Activated CD8-positive, alpha-beta memory T cell treated with anti-CD3 and anti-CD28 coated beads, Interleukin-2, amount 50 U/mL, for 4 hours (primary cell): Measurements from ENCODE around the gene DYRK1B.
A peak's percentile ranks its signal among the peaks of the same experiment; 100 is the strongest.
"Not testable (repeated sequence)": the region's sequence is repeated elsewhere in the genome, so short reads cannot be mapped to it uniquely, and the experiment has no call there.

Experiments
- DNase-seq: peaks from one replicate; pipeline ENCODE4 v3.0.0-alpha.2; 2020

The DYRK1B gene

GRCh38 chr19:39829702-39830275, 4.2 kb downstream of the DYRK1B start:
- no peak for DNase-seq

- DNase-seq, result no peak
Measured at GRCh38 chr19:39828654-39829032, 5.3 kb downstream of the DYRK1B start.

GRCh38 chr19:39828015-39828653, 5.8 kb downstream of the DYRK1B start:
- no peak for DNase-seq

DNA sequence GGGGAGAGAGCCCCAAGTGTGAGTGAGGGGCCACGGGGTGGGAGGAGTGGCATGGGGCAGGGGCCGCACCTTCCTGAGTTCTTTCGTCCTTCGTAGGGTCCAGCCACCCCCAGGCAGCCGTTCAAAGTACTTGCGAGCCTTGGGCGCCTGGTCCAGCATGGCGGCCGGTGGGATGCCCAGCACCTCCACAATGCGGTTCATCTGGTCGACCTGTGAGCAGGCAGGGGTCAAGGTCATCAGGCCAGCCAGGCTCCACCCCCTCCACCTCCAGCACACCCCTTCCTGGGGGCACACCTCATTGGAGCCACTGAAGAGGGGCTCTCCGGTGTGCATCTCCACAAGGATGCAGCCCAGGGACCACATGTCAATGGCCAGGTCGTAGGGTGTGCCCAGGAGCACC, 6.7 kb downstream of the DYRK1B start:
- DNase-seq, result no peak

DNA sequence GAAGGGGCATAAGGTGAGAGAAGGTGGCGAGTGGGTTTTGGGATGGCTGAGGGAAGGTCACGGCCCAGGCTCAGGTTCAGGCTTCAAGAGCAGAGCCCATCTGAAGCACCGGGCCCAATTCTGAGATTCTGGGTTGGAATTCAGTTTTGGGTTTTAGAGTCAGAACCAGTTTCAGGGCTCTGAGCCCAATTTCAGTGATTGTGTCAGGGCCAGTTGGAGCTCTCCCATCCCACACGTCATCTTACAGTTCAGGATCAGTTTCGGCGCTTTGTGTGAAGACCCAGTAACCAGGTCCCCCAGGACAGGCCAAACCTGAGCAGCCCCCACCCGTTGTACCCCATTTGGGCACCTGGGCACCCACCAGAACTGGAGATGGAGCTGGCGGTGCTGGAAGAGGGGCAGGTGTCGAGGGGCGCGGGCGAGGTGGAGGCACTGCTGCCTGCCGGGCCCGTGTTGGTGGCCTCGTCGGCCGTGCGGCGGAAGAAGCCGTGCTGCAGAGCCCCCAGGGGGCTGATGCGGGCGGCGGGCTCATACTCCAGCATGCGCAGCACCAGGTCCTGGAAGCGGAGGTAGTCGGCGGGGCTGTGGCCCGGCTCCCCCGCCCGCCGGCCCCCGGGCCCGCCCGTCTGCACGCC, 7.5 kb downstream of the DYRK1B start:
- no peak for DNase-seq

GRCh38 chr19:39825531-39826076, 8.4 kb downstream of the DYRK1B start:
- no peak for DNase-seq

GRCh38 chr19:39825093-39825463, 8.9 kb downstream of the DYRK1B start:
- DNase-seq, result no peak

DNA sequence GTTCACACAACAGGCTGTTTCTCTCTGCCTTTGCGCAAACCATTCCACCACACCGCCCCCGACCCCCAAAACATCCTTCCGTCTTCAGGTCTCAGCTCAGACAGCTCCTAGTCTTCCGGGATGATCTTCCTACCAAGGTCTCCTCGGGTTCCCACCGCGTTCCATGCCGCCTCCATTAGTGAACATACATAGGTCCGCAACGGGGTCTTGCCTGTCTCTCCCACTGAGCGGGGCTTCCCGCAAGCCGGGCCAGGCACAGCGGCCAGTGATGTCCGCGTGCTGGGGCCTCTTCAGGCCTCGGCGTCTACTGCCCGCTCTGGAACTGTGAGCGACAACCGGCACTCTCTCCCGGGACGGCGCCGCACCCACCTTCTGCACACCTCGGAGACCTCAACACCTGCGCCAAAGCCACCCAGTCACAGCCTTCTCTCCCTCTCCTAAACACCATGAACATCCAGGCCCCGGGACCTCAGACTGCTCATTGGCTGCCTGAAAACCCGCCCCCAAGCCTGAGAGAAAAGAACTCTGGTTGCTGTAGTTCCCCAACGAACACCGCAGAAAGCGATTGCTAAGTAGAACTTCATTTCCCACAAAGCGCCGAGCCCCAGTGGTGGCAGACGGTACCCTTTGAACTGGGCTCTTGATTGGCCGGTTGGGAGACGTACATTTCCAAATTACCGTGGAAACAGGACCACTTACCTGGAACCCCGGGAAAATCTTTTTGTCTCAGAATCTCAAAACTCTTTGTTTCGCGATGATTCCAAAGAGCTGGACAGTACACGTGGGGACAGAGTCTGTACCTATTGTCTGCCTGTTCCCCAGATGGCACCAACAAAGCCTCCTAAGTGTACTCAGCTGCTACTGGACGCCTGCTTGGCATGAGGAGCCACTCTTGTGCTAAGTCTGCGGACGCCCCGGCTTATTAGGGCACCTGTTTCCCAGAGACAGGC, 9.5 kb downstream of the DYRK1B start:
- peak; percentile 81 for DNase-seq

DNA sequence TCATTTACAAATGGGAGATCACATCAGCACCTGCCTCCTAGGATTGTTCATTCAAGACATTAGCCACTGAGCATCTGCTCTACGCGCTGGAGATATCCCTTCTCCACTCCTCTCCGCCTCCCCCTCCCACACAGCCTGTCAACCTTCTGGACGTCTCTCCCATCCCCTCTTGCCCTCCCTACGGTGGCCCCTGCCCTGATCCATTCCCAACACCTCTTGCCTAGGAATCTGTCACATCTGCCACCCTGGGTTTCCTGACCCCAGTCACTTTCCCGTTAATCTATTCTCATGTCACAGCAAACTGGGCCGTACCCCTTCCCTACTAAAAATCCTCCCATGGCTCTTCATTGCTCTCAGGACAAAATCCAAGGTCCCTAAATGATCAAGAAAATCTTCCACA, 10.3 kb downstream of the DYRK1B start:
- no peak for DNase-seq

- DNase-seq, result no peak
Measured at GRCh38 chr19:39820696-39821095, 13.3 kb downstream of the DYRK1B start.

DNA sequence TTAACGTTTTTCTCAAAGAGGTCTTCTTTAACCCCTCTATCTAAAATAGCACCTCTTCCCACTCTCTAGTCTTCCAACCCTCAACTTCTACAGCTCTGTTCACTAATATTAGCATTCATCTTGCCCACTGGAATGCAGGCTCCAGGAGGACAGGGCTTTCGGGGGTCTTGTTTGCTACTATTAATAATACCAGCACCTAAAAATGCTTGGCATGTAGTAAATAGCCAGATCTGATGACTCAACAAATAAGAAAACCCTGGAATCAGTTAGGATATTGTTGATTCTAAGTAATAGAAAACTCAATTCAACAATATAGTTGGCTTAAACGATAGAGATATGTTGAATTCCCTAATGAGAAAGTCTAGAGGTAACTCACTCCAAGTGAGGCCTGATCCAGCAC, 14.2 kb downstream of the DYRK1B start:
- DNase-seq, result no peak

DNA sequence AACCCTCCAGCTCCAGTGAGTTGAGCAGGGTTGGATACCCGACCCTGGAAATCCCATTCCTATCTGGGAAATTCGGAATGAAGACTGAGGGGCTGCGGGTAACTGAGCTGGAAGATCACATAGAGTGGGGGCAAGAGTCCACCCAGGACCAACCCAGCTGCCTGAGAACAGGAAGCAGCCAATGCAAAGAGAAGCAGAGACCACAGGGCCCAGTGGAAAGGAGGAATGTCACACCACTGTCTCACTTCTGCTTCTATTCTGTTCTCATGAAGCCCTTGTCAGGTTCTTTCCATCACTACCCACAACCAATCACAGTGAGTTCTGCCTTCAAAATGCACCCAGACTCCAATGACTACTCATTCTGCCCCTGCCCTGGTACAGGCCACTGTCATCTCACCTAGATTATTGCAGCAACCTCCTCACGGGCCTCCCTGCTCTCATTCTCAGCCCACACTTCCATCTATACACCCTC, 15.3 kb downstream of the DYRK1B start:
- no peak for DNase-seq

DNA sequence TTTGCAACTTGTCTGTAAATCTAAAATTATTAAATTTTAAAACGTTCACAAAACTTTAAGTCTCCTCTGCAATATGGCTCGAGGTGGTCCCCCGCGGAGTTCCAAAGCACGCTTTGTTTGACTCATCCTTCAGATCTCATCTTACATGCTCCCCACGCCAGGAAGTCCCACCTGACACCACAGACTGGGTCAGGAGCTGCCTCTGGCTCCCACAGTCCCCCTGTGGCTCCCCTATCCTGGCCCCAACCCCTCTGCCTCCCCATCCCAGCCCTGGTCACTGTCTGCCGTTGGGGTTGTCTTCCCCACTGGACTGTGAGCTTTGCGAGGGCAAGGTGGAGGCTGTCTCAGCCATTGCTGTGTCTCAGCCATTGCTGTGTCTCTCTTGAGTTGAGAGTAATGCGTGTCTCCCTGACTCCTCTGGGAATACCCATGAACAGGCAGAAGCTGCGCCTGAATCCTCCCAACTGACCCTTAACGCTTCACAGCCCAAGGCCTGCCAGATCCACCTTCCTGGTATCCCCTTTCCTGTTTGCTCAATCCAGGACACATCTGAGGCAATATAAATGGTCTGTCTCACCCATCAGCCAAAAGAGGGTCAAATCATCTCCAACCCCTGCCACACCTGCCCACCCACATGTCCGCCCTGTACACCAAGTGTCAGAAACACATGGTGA, 15.9 kb downstream of the DYRK1B start:
- DNase-seq, result no peak

- DNase-seq, result no peak
Measured at GRCh38 chr19:39816287-39817048, 17.5 kb downstream of the DYRK1B start.

- no peak for DNase-seq
Measured at GRCh38 chr19:39814595-39814994, 19.4 kb downstream of the DYRK1B start.

DNA sequence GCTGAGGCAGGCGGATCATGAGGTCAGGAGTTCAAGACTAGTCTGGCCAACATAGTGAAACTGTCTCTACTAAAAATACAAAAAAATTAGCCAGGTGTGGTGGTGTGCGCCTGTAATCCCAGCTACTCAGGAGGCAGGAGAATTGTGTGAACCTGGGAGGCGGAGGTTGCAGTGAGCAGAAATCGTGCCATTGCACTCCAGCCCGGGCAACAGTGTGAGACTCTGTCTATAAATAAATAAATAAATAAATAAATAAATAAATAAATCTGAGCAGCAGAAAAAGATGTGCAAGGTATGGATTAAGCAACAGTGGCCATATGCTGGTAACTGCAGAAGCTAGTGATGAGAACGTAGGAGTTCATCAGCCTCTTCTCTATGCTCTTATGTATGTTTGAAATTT, 19.9 kb downstream of the DYRK1B start:
- DNase-seq, result not testable (repeated sequence)

DNA sequence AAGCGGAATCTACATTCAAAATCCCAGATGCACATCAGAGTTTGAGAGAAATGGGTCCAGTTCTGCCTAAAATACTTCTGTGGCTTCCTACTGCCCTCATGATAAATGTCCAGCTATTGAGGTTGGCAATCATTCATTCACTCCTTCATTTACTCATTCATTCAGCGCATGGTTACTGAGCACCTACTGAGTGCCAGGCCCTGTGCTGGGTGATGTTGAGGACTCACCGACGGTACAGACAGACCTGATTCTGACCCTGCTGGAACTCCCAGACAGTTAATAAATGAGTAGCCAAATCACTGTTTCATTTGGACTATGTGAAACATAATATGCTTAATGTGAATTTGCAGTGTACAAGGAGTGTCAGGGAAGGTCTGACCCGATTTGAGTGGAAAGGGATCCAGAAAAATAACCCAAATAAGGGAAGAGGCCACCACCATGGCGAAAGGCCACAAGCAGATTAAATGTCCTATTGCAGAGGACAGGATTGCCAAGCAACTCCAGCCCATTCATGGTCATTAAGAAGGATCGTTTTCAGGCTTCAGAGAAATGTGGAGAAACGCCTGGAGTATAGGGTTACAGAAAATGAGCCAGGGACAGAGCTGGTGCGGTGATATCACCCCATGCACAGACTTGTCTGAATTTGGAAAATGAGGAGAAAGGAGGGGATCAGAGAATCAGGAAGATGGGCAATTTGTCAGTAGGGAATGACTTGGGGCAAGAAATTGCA, 20.5 kb downstream of the DYRK1B start:
- DNase-seq, result no peak

DNA sequence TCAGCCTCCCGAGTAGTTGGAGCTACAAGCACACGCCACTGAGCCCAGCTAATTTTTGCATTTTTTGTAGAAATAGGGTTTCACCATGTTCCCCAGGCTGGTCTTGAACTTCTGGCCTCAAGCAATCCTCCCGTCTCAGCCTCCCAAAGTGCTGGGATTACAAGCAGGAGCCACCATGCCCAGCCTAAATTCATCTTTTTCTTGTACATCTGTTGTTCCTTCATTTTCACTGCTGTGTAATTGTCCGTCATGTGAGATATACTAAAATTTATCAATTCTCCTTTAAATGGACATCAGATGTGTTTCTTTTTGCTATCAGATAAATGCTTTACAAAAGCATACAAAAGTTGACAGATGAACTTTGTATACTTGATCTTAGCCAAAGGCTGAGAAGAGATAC, 22.9 kb downstream of the DYRK1B start:
- DNase-seq, result no peak

DNA sequence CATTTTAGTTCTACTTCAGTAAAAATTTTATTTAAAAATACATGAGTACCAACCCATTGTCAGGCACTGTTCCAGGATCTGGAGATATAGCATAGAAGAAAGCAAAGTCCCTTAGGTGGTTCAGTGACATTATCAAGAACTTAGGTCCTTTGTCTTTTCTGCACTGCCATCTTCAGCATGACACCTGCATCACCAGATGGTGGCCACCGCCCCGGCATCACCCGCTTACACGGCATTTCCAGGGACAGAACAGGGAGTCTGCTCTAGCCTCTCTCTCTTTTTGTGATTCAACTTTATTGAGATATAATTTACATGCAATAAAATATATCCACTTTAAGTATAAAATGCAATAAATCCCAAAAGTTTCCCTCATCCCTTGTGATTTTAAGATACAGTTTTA, 23.5 kb downstream of the DYRK1B start:
- no peak for DNase-seq

GRCh38 chr19:39809368-39809767, 24.6 kb downstream of the DYRK1B start:
- DNase-seq, result no peak

- DNase-seq, result not testable (repeated sequence)
Measured at GRCh38 chr19:39808688-39809087, 25.3 kb downstream of the DYRK1B start.
